Fibroblast of skin of left biceps (primary cell): Measurements from ENCODE around the gene BTBD6.
"Not testable (repeated sequence)": the region's sequence is repeated elsewhere in the genome, so short reads cannot be mapped to it uniquely, and the experiment has no call there.

Experiments used
- DNase-seq, 2 experiments: peaks; one replicate each; pipeline ENCODE4 v3.0.0-alpha.2; 2013; ENCODE audit warnings: low read depth in 2 of 2

The BTBD6 gene

DNA sequence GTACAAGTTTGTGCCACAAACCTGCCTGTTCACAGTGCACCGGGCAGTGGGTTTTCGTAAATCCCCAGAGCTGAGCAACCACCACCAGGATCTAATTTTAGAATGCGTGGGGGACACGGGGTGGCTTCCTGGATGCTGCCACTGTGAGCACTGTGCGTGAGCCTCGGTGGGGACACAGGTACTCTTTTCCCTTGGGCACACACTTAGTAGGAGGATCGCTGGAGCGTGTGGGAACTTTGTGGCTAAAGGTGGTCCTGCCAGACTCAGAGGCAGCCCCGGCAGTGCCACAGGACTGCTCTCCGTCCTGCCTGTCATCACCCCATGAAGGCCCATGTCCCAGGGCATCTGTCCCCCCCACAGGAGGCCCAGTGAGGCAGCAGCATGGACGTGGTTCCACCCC lies 21.1 kb downstream of the BTBD6 start:
- no peak for DNase-seq

DNA sequence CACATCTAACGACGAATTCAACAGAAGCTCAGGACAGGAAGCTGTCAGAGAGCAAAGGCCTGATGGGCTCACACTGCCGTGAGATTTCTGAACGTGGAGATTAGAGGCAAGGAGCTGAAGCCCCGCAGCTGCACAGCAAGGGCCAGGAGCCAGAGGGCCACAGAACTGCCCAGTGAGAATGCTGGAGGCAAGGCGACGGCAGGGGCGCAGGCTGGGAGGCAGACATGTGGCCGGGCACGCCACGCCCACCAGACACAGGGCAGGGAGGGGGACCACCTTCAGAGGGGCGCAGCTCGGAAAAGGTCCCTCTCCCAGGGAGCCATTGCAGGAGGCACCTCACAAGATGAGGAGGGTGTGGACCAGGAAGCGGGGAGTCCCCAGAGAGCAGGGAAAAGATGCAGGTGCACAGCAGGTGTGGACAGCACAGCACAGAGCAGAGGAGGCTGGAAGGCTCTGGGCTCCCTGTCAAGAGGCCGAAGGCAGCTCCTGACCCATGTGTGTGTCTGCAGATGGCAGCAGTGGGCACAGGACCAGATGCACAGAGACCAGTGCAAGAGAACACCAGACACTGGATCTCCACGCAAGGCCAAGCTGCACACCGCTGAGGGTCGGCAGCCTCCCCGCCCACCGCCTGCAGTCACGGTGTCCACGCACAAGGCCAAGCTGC lies 23.0 kb downstream of the BTBD6 start:
- no peak for DNase-seq

GRCh38 chr14:105272623-105273022 lies 24.3 kb downstream of the BTBD6 start:
- no peak for DNase-seq

DNA sequence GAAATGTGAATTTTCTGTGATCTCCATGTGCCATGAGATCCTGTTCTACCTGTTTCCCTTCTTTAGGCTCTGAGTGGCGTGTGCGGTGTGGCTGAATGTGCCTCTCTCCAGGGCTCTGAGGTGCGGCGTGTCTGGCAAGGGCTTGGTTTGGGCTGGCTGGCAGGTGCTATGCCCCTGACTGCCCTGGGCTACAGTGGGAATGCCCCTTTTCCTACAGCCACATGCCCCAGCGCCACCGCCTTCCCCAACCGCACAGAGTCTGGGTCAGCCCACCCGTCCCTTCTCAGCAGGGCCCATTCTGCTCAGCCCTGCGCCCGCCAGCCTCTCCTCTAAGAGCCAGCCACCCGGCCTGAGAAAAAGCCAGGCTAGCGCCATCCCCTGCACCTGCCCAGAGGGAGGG lies 24.7 kb downstream of the BTBD6 start:
- DNase-seq, result no peak

DNA sequence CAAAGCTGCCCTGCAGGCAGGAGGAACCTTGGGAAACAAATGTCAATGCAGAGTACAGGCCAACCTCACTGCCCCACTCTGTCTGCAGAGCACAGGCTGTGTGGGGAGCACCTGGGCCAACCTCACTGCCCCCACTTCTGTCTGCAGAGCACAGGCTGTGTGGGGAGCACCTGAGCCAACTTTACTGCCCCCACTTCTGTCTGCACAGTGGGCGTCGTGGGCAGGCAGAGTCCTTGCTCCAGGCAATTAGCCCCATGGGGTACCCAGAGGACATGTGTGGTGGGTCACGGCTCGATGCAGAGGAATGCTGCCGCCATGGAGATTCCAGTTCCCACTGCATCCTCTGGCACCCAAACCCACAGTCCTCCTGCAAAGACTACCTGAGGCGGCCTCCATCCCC lies 26.3 kb downstream of the BTBD6 start:
- no peak for DNase-seq

DNA sequence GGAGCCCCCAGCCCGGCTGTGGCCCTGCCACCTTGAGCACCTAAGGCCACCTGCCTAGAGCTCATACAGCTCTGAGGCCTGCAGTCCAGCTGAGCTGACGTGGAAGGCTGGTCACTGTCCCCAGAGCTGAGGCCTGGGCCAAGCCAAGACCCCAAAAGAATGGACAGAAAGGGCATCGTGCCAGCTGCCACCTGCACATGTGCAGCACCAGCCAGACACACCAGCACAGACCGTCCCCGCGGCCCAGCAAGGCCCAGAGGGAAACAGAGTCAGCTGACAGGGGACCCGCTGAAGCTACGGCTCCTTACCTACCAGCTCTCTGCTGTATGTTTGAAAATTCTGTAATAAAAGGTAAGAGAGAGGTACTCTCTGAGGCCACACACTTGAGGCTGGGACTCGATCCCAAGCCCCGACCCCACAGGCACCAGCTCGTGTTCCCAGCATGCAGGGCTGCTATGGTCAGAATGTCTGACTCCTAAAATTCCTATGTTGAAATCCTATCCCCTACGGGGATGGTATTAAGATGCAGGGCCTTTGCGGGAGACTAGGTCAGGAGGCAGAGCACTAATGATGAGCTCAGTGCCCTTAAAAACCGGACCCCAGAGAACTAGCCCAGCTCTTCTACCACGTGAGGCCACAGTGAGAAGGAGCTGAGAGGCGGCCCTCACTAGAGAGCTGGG lies 27.1 kb downstream of the BTBD6 start:
- DNase-seq, result peak; percentile 14 to 37

DNA sequence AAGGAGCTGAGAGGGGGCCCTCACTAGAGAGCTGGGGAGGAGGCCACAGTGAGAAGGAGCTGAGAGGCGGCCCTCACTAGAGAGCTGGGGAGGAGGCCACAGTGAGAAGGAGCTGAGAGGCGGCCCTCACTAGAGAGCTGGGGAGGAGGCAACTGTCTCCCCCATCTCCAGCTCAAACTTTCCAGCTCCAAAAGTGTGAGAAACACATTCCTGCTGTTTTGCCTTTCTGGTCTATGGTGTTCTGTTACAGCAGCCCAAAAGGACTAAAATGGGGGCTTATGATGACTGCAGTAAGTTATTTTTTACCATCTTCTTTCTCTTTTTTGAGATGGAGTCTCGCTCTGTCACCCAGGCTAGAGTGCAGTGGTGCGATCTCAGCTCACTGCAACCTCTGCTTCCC lies 29.1 kb downstream of the BTBD6 start:
- DNase-seq, result not testable (repeated sequence)

DNA sequence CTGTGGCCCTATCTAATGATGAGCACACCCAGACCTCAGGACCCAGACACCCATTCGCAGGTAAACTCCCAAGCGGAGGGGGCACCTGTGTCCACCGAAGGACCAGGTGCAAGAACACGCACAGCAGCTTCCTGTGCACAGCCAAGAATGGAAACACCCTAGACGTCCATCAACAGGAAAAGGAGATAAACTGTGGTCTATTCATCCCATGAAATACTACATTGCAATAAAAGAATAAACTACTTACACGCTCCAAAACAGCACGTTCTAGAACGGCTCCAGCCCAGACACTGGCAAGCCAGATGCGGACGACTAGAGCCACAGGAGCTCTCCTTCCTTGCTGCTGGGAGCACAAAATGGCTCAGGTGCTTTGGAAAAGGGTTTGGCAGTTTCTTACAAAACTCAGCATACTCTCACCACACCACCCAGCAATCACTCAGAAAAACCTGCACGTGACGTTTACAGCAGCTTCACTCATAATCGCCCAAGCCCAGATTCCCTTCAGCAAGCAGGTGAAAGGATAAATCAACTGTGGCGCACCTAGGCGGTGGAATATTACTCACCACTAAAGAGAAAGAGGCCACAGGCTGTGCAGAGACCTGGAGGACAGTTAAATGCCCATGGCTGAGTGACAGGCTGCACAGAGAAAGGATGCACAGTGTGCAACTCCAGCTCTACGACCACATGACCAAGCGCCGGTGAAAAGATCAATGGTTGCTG lies 31.5 kb downstream of the BTBD6 start:
- no peak for DNase-seq

DNA sequence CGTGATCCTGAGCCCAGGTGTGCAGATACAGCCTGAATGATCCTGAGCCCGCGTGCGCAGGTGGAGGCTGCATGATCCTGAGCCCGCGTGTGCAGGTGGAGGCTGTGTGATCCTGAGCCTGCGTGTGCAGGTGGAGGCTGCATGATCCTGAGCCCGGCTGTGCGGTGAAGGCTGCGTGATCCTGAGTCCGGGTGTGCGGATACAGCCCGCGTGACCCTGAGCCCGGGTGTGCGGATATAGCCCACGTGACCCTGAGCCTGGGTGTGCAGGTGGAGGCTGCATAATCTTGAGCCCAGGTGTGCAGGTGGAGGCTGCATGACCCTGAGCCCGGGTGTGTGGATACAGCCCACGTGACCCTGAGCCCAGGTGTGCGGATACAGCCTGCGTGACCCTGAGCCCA lies 32.2 kb downstream of the BTBD6 start:
- no peak for DNase-seq

- peak; percentile 17 for DNase-seq
These were observed 33.2 kb downstream of the BTBD6 start for GRCh38 chr14:105281371-105282097.

DNA sequence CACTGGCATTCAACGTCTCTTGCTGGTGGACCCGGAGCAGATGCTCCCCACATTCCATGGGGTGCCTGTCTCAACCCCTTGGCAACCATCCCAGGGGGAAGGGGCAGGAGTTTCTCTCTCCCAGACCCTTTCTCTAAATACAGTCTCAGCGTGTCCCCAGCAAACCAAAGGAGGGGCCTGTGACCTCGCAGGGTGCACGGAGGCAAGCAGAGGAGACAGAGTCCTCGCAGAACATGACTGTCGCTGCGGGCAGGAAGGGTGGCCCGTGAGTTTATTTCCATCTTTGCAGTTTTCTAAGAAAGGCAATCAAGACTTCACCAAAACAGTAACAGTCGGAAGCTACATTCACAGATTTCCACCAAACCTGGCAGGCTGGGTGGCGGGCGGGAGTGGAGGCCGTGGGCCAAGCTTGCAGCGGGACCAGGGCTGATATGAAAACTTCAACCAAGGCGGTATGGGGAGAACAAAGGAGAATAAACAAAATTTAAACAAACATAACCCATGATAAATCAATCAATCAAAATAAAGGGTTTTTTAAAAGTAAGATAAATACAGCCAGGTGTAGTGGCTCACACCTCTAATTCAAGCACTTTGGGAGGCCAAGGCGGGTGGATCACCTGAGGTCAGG lies 33.9 kb downstream of the BTBD6 start:
- no peak for DNase-seq

GRCh38 chr14:105283028-105283427 lies 34.7 kb downstream of the BTBD6 start:
- DNase-seq, result no peak

- no peak for DNase-seq
These were observed 35.6 kb downstream of the BTBD6 start for GRCh38 chr14:105283899-105284298.

GRCh38 chr14:105285174-105285573 lies 36.8 kb downstream of the BTBD6 start:
- no peak for DNase-seq

GRCh38 chr14:105286759-105287144 lies 38.4 kb downstream of the BTBD6 start:
- no peak for DNase-seq

DNA sequence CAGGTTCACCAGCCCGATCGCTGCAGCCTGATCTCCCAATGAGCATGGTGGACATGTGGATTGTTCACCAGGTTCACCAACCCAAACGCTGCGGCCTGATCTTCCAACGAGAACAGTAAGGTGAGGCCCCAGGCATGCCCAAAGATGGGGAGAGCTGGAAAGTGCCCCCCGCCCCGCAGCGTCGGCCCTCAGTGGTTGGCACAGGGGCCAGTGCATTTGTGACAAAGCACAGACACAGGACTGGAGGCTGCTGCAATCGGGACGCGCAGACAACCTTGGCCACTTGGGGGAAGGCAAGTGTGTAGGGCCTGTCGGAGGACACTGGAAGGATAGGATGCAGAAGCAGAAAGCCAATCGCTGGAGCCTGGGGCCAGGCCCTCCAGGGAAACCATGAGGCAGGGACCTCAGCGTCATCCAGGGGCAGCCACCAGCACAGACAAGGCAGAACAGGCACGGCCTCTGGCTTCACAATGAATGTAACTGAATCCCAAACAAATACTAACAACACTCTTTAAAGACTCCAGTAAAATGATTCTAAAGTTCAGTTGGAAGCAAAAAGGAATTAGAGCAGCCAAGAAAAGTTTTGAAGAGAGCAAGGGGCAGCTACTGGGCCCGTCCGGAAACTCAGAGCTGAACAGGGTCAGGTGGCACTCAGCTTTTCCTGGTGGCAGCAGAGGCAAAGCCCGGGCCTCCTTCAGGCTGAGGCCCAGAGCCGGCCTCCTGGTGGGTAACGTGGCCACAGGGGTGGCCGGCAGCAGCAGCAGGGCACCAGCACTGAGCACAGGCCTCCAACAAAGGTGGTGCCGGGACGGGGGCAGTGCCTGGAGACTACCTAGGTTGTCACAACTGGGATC lies 39.1 kb downstream of the BTBD6 start:
- DNase-seq, result no peak

DNA sequence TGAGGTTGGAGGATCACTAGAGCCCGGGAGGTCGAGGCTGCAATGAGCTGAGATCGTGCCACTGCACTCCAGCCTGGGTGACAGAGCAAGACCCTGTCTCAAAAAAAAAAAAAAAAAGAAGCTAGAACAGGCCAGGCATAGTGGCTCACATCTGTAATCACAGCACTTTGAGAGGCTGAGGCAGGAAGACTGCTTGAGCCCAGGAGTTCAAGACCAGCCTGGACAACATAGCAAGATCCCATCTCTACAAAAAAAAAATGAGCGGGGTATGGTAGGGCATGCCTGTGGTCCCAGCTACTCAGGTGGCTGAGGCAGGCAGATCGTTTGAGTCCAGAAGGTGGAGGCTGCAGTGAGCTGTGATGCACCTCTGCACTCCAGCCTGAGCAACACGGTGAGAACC lies 40.6 kb downstream of the BTBD6 start:
- not testable (repeated sequence) for DNase-seq

GRCh38 chr14:105290621-105291346 lies 42.5 kb downstream of the BTBD6 start:
- no peak for DNase-seq

DNA sequence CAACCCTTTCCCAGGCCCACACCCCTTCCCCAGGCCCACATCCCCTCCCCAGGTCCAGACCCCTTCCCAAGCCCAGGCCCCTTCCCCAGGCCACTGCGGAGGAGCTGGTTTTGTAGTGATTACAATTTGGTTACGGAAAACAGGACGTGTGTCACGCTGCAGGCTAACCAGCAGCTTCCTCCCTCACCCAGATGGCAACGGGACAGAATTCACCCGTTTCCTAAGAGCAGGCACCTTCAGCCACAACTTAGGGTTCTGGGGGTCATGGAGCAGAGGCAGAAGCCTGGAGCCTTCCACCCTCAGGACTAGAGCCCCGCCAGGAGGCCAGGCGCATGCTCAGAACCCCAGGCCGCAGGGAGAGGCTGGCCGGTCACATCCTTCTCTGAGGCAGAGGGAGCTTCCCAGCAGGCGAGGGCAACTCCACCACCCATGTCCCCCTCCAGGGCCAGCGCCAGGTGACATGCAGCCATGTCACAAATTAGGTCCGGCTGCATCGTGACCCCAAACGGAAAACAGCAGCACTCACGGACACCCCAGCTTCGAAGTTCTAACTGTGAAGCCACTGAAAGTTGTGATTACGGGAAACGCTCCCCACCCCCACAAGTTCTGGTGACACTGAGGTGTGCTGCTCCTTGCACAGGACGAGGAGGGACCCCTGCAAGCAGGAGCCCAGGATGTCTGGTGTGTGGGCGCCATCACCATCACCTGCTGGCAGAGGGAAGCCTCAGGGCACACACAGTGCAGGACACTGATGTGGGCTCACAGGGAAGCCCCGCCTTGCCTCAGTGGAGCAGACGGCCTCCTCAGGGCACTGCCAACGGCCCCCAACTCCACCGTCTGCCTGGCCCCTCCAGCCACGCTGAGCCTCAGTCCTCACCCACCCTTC lies 44.7 kb downstream of the BTBD6 start:
- no peak for DNase-seq
